ENCODE measurements around the gene HSD17B7. TPM values are rescaled to one million over a fixed set of nuclear protein-coding genes. Genes with fewer than 3 reads are reported as not detected.
A peak's percentile ranks its signal among the peaks of the same experiment; 100 is the strongest.
"Not testable (repeated sequence)": the region's sequence is repeated elsewhere in the genome, so short reads cannot be mapped to it uniquely, and the experiment has no call there.

HSD17B7 gene
- total and polyA plus RNA-seq, 7 donors, result 10.8 to 54.2 (median 11.4) TPM

- Histone ChIP-seq H3K9me3 (no peaks in the 10 kb centered on the region), H3K4me1 (no peaks in the 10 kb centered on the region), H3K27ac (no peak overlapping the region), H3K27me3 (no peaks in the 10 kb centered on the region), H3K4me3 (no peak overlapping the region), H3K36me3 (peaks cover 13 to 50% (median 18%) of the 10 kb centered on the region in 4 donors)
- intact Hi-C loops (cut with DNase I), result loop anchor here (10.0 kb wide), 1 partner anchor 48 kb away; no protein-coding TSS in a partner anchor
- TF ChIP-seq POLR2AphosphoS5 (IDR thresholded peaks at IDR 0.05), result no peak
- no peak for TF ChIP-seq CTCF (IDR thresholded peaks at IDR 0.05)
- no peak for TF ChIP-seq POLR2A (IDR thresholded peaks at IDR 0.05)
- TF ChIP-seq EP300 (IDR thresholded peaks at IDR 0.05), result no peak
- DNase-seq, result no peak
These were observed 7.8 kb upstream of the HSD17B7 start for GRCh38 chr1:162782671-162783070.

DNA sequence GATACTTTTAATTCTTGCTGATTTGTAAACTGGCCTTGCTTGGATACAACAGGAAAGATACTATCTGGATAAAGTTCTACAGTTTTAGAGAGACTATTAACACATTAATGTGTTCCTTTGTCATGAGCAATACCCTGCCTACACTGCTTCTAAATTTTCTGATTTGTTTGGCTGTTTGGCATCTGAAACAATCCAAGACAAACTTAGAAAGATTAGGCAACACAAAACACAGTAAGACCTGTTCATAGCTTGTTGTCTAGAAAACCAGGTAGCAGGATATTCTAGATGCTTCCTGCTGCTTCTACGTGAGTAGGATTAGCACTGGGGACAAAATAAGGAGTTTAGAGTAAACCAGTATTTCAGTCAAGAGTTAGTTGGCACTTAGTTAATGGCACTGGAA, 5.6 kb upstream of the HSD17B7 start:
- not testable (repeated sequence) for H3K4me3 ChIP-seq, H3K4me1 ChIP-seq, H3K9me3 ChIP-seq, H3K27me3 ChIP-seq, H3K27ac ChIP-seq, DNase-seq
- whole genome bisulfite sequencing, 2 donors, result 91 to 100% methylated on average over 1 of the region's 1 CpG
- peaks cover 9 to 28% (median 14%) of the 10 kb centered on the region in 4 donors for H3K36me3 ChIP-seq
- intact Hi-C loops (cut with DNase I), result loop anchor here (10.0 kb wide), 1 partner anchor 50 kb away; no protein-coding TSS in a partner anchor

- not testable (repeated sequence) for H3K27me3 ChIP-seq, H3K4me3 ChIP-seq, H3K4me1 ChIP-seq, DNase-seq, H3K9me3 ChIP-seq, H3K36me3 ChIP-seq
- H3K27ac ChIP-seq, result peak overlapping the region in 3 of 4 donors; percentile 84 to 90 (median 89)
- 29 to 62% methylated on average over 1 of the region's 1 CpG for WGBS, 2 donors
- intact Hi-C loops (cut with DNase I), result loop anchor here (10.0 kb wide), 1 partner anchor 54 kb away; no protein-coding TSS in a partner anchor
These were observed 1.7 kb upstream of the HSD17B7 start for GRCh38 chr1:162788783-162789182.

GRCh38 chr1:162790985-162791357, 469 bp downstream of the HSD17B7 start:
- not testable (repeated sequence) for H3K9me3 ChIP-seq, DNase-seq, H3K4me1 ChIP-seq, H3K27me3 ChIP-seq, H3K36me3 ChIP-seq
- WGBS, 2 donors, result 0% methylated on average over 7 of the region's 8 CpGs
- H3K4me3 ChIP-seq, result peak overlapping the region; percentile 43 to 50 (median 47)
- H3K27ac ChIP-seq, result peak overlapping the region; percentile 84 to 90 (median 88)
- intact Hi-C loops (cut with DNase I), result loop anchor here (5.0 kb wide), 1 partner anchor 164 kb away; no protein-coding TSS in a partner anchor

GRCh38 chr1:162794284-162794683, 3.8 kb downstream of the HSD17B7 start:
- H3K36me3 ChIP-seq, H3K4me1 ChIP-seq, H3K4me3 ChIP-seq, H3K9me3 ChIP-seq, DNase-seq, H3K27me3 ChIP-seq: not testable (repeated sequence)
- 81 to 89% methylated on average over 1 of the region's 1 CpG for WGBS, 2 donors
- peak overlapping the region in 3 of 4 donors; percentile 44 to 74 (median 60) for H3K27ac ChIP-seq
- intact Hi-C loops (cut with DNase I), result loop anchor here (5.0 kb wide), 1 partner anchor 167 kb away; no protein-coding TSS in a partner anchor

- H3K27me3 ChIP-seq; intact Hi-C loops (cut with DNase I); DNase-seq; H3K9me3 ChIP-seq; H3K4me3 ChIP-seq: not testable (repeated sequence)
- WGBS, 2 donors, result 66 to 86% methylated on average over 4 of the region's 4 CpGs
- peaks cover 0 to 18% (median 4%) of the 10 kb centered on the region in 4 donors for H3K4me1 ChIP-seq
- peak overlapping the region in 2 of 4 donors; percentile 18 to 35 for H3K27ac ChIP-seq
- H3K36me3 ChIP-seq, result peaks cover 0 to 12% (median 2%) of the 10 kb centered on the region in 4 donors
These were observed 6.2 kb downstream of the HSD17B7 start for GRCh38 chr1:162796617-162797279.

GRCh38 chr1:162799995-162800830, 9.7 kb downstream of the HSD17B7 start:
- TF ChIP-seq POLR2AphosphoS5 (IDR thresholded peaks at IDR 0.05) (peak in 1 of 4 donors; percentile 35), CTCF (IDR thresholded peaks at IDR 0.05) (peak in 3 of 4 experiments; percentile 58 to 74 (median 64))
- not testable (repeated sequence) for H3K4me3 ChIP-seq, H3K9me3 ChIP-seq, H3K27me3 ChIP-seq
- Histone ChIP-seq H3K27ac (peak overlapping the region in 3 of 4 donors; percentile 44 to 70 (median 55)), H3K36me3 (peaks cover 0 to 24% (median 5%) of the 10 kb centered on the region in 4 donors), H3K4me1 (peaks cover 0 to 18% (median 5%) of the 10 kb centered on the region in 4 donors)
- 39 to 52% methylated on average over 6 of the region's 6 CpGs for WGBS, 2 donors
- intact Hi-C loops (cut with DNase I), result loop anchor here (1.0 kb wide), 1 partner anchor 187 kb away; no protein-coding TSS in a partner anchor
- DNase-seq, result peak; percentile 86

DNA sequence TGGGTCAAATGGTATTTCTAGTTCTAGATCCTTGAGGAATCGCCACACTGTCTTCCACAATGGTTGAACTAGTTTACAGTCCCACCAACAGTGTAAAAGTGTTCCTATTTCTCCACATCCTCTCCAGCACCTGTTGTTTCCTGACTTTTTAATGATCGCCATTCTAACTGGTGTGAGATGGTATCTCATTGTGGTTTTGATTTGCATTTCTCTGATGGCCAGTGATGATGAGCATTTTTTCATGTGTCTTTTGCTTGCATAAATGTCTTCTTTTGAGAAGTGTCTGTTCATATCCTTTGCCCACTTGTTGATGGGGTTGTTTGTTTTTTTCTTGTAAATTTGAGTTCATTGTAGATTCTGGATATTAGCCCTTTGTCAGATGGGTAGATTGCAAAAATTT, 17.0 kb downstream of the HSD17B7 start:
- H3K27ac ChIP-seq; H3K9me3 ChIP-seq; H3K4me3 ChIP-seq; intact Hi-C loops (cut with DNase I); H3K4me1 ChIP-seq; H3K27me3 ChIP-seq; DNase-seq: not testable (repeated sequence)
- 88 to 100% methylated on average over 1 of the region's 2 CpGs for WGBS, 2 donors
- peaks cover 0 to 22% (median 5%) of the 10 kb centered on the region in 4 donors for H3K36me3 ChIP-seq

- H3K36me3 ChIP-seq; H3K4me3 ChIP-seq; DNase-seq; H3K27ac ChIP-seq; H3K4me1 ChIP-seq; intact Hi-C loops (cut with DNase I); H3K27me3 ChIP-seq; H3K9me3 ChIP-seq: not testable (repeated sequence)
- WGBS, 2 donors, result 96 to 98% methylated on average over 2 of the region's 2 CpGs
These were observed 21.9 kb downstream of the HSD17B7 start for GRCh38 chr1:162812357-162812756.

GRCh38 chr1:162818136-162818535, 27.6 kb downstream of the HSD17B7 start:
- H3K9me3 ChIP-seq; H3K27ac ChIP-seq; DNase-seq; H3K36me3 ChIP-seq; intact Hi-C loops (cut with DNase I); H3K4me3 ChIP-seq: not testable (repeated sequence)
- WGBS, 2 donors, result 92 to 96% methylated on average over 2 of the region's 2 CpGs
- Histone ChIP-seq H3K4me1 (peaks cover 0 to 12% (median 10%) of the 10 kb centered on the region in 4 donors), H3K27me3 (peaks cover 0 to 19% (median 0%) of the 10 kb centered on the region in 3 donors)
